ENCODE measurements around the gene GGA2. TPM values are rescaled to one million over a fixed set of nuclear protein-coding genes. Genes with fewer than 3 reads are reported as not detected.
"Not testable (repeated sequence)": the region's sequence is repeated elsewhere in the genome, so short reads cannot be mapped to it uniquely, and the experiment has no call there.

The GGA2 gene
- total RNA-seq, 1 experiment from 2014 or later = 26.5 TPM

DNA sequence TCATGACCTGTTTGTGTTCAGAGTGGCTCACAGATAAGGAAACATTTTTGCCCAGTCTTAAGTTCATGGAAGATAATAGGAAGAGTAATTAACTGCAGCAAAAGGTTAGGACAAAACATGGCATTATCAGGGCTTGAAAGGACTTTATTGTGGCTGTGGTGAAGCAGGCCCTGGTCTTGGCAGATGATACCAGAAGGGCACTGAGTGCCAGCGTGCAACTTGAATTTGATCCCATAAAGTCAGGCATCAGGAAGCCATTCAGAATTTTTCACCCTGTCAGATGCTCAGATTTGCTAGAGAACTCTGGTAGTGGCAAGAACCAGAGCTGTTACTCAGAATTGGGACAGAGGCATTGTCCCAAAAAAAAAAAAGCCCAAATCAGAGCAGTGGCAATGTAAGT lies 46.1 kb downstream of the GGA2 start:
- ChIA-PET POLR2A (ENCODE audit: unreplicated experiment) (no interaction called here), CTCF (no interaction called here)
- no peaks in the 10 kb centered on the region for H3F3A ChIP-seq (ENCODE audit: low read length, unreplicated experiment)
- H3K27ac ChIP-seq (ENCODE audit: low read length) = no peak overlapping the region
- no peaks in the 10 kb centered on the region for H3K27me3 ChIP-seq (ENCODE audit: low read length)
- no peak overlapping the region for H3K4me3 ChIP-seq (ENCODE audit: low read length)
- ATAC-seq = no peak
- peaks cover 28% of the 10 kb centered on the region for H3K36me3 ChIP-seq (ENCODE audit: low read depth, low read length)
- BruUV-seq (replicated peaks) = no TSS peak
- no peak for DNase-seq
- H2AFZ ChIP-seq (ENCODE audit: low read length) = no peak overlapping the region
- H4K20me1 ChIP-seq (ENCODE audit: low read length) = no peaks in the 10 kb centered on the region
- H3K4me2 ChIP-seq (ENCODE audit: low read length) = no peak overlapping the region
- H3K9ac ChIP-seq (ENCODE audit: low read length) = no peak overlapping the region
- H3K4me1 ChIP-seq (ENCODE audit: insufficient read depth, low read length) = peaks cover 13% of the 10 kb centered on the region
- no peaks in the 10 kb centered on the region for H3K79me2 ChIP-seq (ENCODE audit: low read length)
- TF ChIP-seq EZH2phosphoT487 (IDR thresholded peaks at IDR 0.05; ENCODE audit: borderline replicate concordance, low read length) (no peak), EZH2 (IDR thresholded peaks at IDR 0.05; ENCODE audit: low read length, unreplicated experiment) (no peak)
- TF ChIP-seq, protein P1, sequence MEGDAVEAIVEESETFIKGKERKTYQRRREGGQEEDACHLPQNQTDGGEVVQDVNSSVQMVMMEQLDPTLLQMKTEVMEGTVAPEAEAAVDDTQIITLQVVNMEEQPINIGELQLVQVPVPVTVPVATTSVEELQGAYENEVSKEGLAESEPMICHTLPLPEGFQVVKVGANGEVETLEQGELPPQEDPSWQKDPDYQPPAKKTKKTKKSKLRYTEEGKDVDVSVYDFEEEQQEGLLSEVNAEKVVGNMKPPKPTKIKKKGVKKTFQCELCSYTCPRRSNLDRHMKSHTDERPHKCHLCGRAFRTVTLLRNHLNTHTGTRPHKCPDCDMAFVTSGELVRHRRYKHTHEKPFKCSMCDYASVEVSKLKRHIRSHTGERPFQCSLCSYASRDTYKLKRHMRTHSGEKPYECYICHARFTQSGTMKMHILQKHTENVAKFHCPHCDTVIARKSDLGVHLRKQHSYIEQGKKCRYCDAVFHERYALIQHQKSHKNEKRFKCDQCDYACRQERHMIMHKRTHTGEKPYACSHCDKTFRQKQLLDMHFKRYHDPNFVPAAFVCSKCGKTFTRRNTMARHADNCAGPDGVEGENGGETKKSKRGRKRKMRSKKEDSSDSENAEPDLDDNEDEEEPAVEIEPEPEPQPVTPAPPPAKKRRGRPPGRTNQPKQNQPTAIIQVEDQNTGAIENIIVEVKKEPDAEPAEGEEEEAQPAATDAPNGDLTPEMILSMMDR (conservative IDR thresholded peaks at IDR 0.05; ENCODE audit: low read depth, low read length) = no peak
- H3K9me2 ChIP-seq (replicated peaks; ENCODE audit: low read length) = no peaks in the 10 kb centered on the region
- no peaks in the 10 kb centered on the region for H3K9me3 ChIP-seq (ENCODE audit: low read length)
- intact Hi-C loops (cut with micrococcal nuclease) = loop anchor here (10.0 kb wide), 1 partner anchor 81 kb away; no protein-coding TSS in a partner anchor

GRCh38 chr16:23462994-23463393 lies 47.3 kb downstream of the GGA2 start:
- H4K20me1 ChIP-seq (ENCODE audit: low read length); ATAC-seq; H3K9me3 ChIP-seq (ENCODE audit: low read length); POLR2A ChIA-PET (ENCODE audit: unreplicated experiment); H3K9me2 ChIP-seq (replicated peaks; ENCODE audit: low read length); DNase-seq; H3K4me2 ChIP-seq (ENCODE audit: low read length); H2AFZ ChIP-seq (ENCODE audit: low read length); H3K9ac ChIP-seq (ENCODE audit: low read length); H3K27me3 ChIP-seq (ENCODE audit: low read length); H3K79me2 ChIP-seq (ENCODE audit: low read length); BruUV-seq (replicated peaks); H3K27ac ChIP-seq (ENCODE audit: low read length); H3F3A ChIP-seq (ENCODE audit: low read length, unreplicated experiment); CTCF ChIA-PET; H3K4me3 ChIP-seq (ENCODE audit: low read length): not testable (repeated sequence)
- intact Hi-C loops (cut with micrococcal nuclease) = loop anchor here (10.0 kb wide), 1 partner anchor 82 kb away; no protein-coding TSS in a partner anchor
- Histone ChIP-seq H3K4me1 (ENCODE audit: insufficient read depth, low read length) (peaks cover 11% of the 10 kb centered on the region), H3K36me3 (ENCODE audit: low read depth, low read length) (peaks cover 21% of the 10 kb centered on the region)

- H4K20me1 ChIP-seq (ENCODE audit: low read length) = no peaks in the 10 kb centered on the region
- POLR2A ChIA-PET (ENCODE audit: unreplicated experiment) = interaction anchor here (0.6 kb wide), 2 partner anchors 25 to 63 kb away, joined by 3 to 5 read pairs; no protein-coding TSS in a partner anchor
- H3K79me2 ChIP-seq (ENCODE audit: low read length) = peaks cover 25% of the 10 kb centered on the region
- H3K27me3 ChIP-seq (ENCODE audit: low read length) = no peaks in the 10 kb centered on the region
- peak overlapping the region; percentile 93 for H3K9ac ChIP-seq (ENCODE audit: low read length)
- no peaks in the 10 kb centered on the region for H3F3A ChIP-seq (ENCODE audit: low read length, unreplicated experiment)
- peak overlapping the region; percentile 80 for H3K4me3 ChIP-seq (ENCODE audit: low read length)
- no peak overlapping the region for H3K27ac ChIP-seq (ENCODE audit: low read length)
- DNase-seq = no peak
- no peaks in the 10 kb centered on the region for H3K36me3 ChIP-seq (ENCODE audit: low read depth, low read length)
- H2AFZ ChIP-seq (ENCODE audit: low read length) = peak overlapping the region; percentile 94
- peak overlapping the region; percentile 87 for H3K4me2 ChIP-seq (ENCODE audit: low read length)
- peak; percentile 31 for ATAC-seq
- CTCF ChIA-PET = no interaction called here
- no TSS peak for BruUV-seq (replicated peaks)
- TF ChIP-seq EZH2 (IDR thresholded peaks at IDR 0.05; ENCODE audit: low read length, unreplicated experiment) (no peak), EZH2phosphoT487 (IDR thresholded peaks at IDR 0.05; ENCODE audit: borderline replicate concordance, low read length) (no peak)
- TF ChIP-seq, protein P1 (conservative IDR thresholded peaks at IDR 0.05; ENCODE audit: low read depth, low read length) = no peak
- H3K4me1 ChIP-seq (ENCODE audit: insufficient read depth, low read length) = 0 out of 2 replicates have a peak, but pooled peaks cover 4% of the 10 kb centered on the region
- no peaks in the 10 kb centered on the region for H3K9me3 ChIP-seq (ENCODE audit: low read length)
- intact Hi-C loops (cut with micrococcal nuclease) = no loop called here
- no peaks in the 10 kb centered on the region for H3K9me2 ChIP-seq (replicated peaks; ENCODE audit: low read length)
Measured at GRCh38 chr16:23453338-23454052, 56.8 kb downstream of the GGA2 start.
